Calu3 (cell line): ENCODE data around the gene EID2B. TPM values are rescaled to one million over a fixed set of nuclear protein-coding genes. Genes with fewer than 3 reads are reported as not detected.

ENCODE experiments used
- BruUV-seq: library from RNA; stranded (reverse); fragments of 400-500 nt; replicated peaks from 2 replicates; lab custom pipeline; 2021; lab: Mats Ljungman, UMichigan
- CTCF ChIA-PET: fragments of 300-600 bp; sonication (Branson Sonifier 250); formaldehyde crosslinking; loops from one replicate; lab custom pipeline; 2022; ENCODE audit warnings: antibody characterized with exemption; lab: Charles Lee
- DNase-seq: peaks from one replicate; pipeline ENCODE4 v3.0.0; 2022
- H3K27ac Mint-ChIP-seq: one replicate; pipeline ENCODE4 v1.8.0; 2022; ENCODE audit warnings: mixed read lengths; ENCODE audit not compliant: unreplicated experiment
- H3K27me3 Mint-ChIP-seq: one replicate; pipeline ENCODE4 v1.8.0; 2022; ENCODE audit warnings: mixed read lengths; ENCODE audit not compliant: unreplicated experiment
- H3K36me3 Mint-ChIP-seq: one replicate; pipeline ENCODE4 v1.8.0; 2022; ENCODE audit warnings: mild to moderate bottlenecking, moderate library complexity, mixed read lengths; ENCODE audit not compliant: insufficient read depth, unreplicated experiment
- H3K4me1 Mint-ChIP-seq: one replicate; pipeline ENCODE4 v1.8.0; 2022; ENCODE audit warnings: mild to moderate bottlenecking, low read depth, mixed read lengths; ENCODE audit not compliant: unreplicated experiment
- H3K4me3 Mint-ChIP-seq: one replicate; pipeline ENCODE4 v1.8.0; 2022; ENCODE audit warnings: mild to moderate bottlenecking, low read depth, moderate library complexity, mixed read lengths; ENCODE audit not compliant: unreplicated experiment
- H3K9me3 Mint-ChIP-seq: one replicate; pipeline ENCODE4 v1.8.0; 2022; ENCODE audit warnings: low read depth, mixed read lengths; ENCODE audit not compliant: unreplicated experiment
- CTCF ChIP-seq: fragments of 200-600 bp; IDR thresholded peaks from one replicate; pipeline ENCODE4 v1.8.0; 2022; ENCODE audit warnings: antibody characterized with exemption; ENCODE audit not compliant: unreplicated experiment
- intact Hi-C: fragments of 100-400 bp; cut with micrococcal nuclease; formaldehyde crosslinking; loops from one replicate; pipeline ENCODE4 v1.10.0; 2022; ENCODE audit not compliant: unreplicated experiment
- total RNA-seq: library from RNA; stranded (reverse); gene quantifications from 2 replicates; pipeline ENCODE4 v1.2.3, GENCODE V29; 2022

EID2B gene
- total RNA-seq, 1 experiment from 2014 or later = 3.3 TPM

- Mint-ChIP-seq H3K4me3 (no peak overlapping the region), H3K27me3 (peaks cover 82% of the 10 kb centered on the region)
- CTCF ChIA-PET = interaction anchor here (0.7 to 1.0 kb wide), 2 partner anchors 9 to 69 kb away, joined by 3 to 5 read pairs; no protein-coding TSS in a partner anchor
These were observed 23.4 kb downstream of the EID2B start for GRCh38 chr19:39509233-39509632.

GRCh38 chr19:39508629-39509028 is 24.0 kb downstream of the EID2B start:
- intact Hi-C loops = no loop called here
- Mint-ChIP-seq H3K4me1 (no peaks in the 10 kb centered on the region), H3K4me3 (no peak overlapping the region), H3K27ac (no peak overlapping the region), H3K27me3 (peaks cover 82% of the 10 kb centered on the region), H3K36me3 (peaks cover 5% of the 10 kb centered on the region), H3K9me3 (no peaks in the 10 kb centered on the region)
- BruUV-seq = no TSS peak
- no peak for TF ChIP-seq CTCF
- DNase-seq = no peak
- CTCF ChIA-PET = interaction anchor here (0.7 kb wide), 1 partner anchor 68 kb away, joined by 3 read pairs; no protein-coding TSS in a partner anchor

More at GRCh38 chr19:39509233-39509632, 23.4 kb downstream of the EID2B start:
- Mint-ChIP-seq H3K4me1 (no peaks in the 10 kb centered on the region), H3K9me3 (no peaks in the 10 kb centered on the region), H3K27ac (no peak overlapping the region), H3K36me3 (peaks cover 5% of the 10 kb centered on the region)
- intact Hi-C loops = no loop called here
- TF ChIP-seq CTCF = no peak
- no peak for DNase-seq
- no TSS peak for BruUV-seq

GRCh38 chr19:39507715-39508364 is 24.8 kb downstream of the EID2B start:
- no peaks in the 10 kb centered on the region for H3K4me1 Mint-ChIP-seq
- peaks cover 82% of the 10 kb centered on the region for H3K27me3 Mint-ChIP-seq
- H3K9me3 Mint-ChIP-seq = no peaks in the 10 kb centered on the region
- intact Hi-C loops = no loop called here
- H3K4me3 Mint-ChIP-seq = peak overlapping the region; percentile 72
- BruUV-seq = no TSS peak
- CTCF ChIA-PET = interaction anchor here (1.1 kb wide), 1 partner anchor 27 kb away, joined by 4 read pairs; the partner anchor contains the start of gene TIMM50
- no peak overlapping the region for H3K27ac Mint-ChIP-seq
- no peak for TF ChIP-seq CTCF
- peaks cover 5% of the 10 kb centered on the region for H3K36me3 Mint-ChIP-seq
- no peak for DNase-seq

- Mint-ChIP-seq H3K4me1 (no peaks in the 10 kb centered on the region), H3K36me3 (peaks cover 5% of the 10 kb centered on the region), H3K27ac (no peak overlapping the region), H3K4me3 (peak overlapping the region; percentile 72), H3K27me3 (peaks cover 76% of the 10 kb centered on the region), H3K9me3 (no peaks in the 10 kb centered on the region)
- DNase-seq = peak; percentile 64
- intact Hi-C loops = no loop called here
- TF ChIP-seq CTCF = no peak
- CTCF ChIA-PET = interaction anchor here (1.1 kb wide), 1 partner anchor 27 kb away, joined by 4 read pairs; the partner anchor contains the start of gene TIMM50
- BruUV-seq = no TSS peak
These were observed 25.5 kb downstream of the EID2B start for GRCh38 chr19:39506944-39507714.
